Measurements from ENCODE around the gene SLC4A5.

Gene SLC4A5

DNA sequence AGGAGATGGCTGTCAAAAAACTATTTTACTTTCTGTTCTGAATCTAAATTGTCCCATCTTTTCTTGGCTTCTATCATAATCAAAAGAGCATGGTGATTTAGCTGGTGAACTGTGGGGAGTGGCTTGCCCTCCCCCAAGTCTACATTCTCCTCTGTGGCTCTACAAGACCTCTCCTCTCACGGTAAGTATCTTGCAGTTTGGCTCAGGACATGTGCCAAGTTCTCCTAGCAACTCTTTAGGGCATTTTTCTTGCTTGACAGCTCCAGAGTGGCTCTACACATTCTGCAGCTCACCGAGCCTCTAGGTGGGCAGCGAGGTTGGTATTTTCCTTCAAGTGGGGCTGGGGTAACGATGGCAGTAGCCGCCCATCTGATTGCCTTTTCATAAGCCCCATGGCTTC lies 29.1 kb downstream of the SLC4A5 start:
- no peak for DNase-seq

DNA sequence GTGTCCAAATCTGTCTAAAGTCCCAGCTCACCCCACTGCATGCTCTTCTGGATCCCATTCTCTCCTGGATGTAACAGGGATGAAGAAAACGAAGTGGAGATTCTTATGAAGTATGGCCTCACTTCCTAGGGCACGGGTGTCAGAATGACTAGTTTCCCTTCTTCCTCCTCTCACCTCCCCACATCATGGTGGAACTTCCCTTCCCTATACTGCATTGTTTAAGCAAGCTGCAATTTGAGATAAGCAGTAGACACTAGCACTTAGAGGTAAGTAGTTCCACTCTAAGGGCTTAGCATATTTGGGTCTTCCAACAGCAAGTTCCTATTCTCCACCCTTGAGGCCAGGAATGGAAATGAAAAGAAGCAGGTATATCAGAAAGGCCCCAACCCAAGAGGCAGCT lies 29.7 kb downstream of the SLC4A5 start:
- DNase-seq = no peak

DNA sequence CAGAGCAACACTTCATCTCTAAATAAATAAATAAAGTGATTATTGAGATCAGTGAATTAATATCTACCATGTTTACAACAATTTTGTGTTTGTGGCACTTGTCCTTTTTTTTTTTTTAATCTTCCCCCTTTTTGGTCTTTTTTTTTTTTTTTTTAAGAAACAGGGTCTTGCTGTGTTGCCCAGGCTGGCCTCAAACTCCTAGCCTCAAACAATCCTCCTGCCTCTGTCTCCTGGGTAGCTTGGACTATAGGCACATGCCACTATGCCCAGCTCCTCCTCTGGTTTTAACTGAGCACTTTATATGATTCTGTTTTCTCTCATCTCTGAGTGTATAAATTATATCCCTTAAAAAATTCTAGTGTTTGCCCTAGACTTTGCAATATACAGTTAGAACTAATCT lies 30.3 kb downstream of the SLC4A5 start:
- DNase-seq = no peak

DNA sequence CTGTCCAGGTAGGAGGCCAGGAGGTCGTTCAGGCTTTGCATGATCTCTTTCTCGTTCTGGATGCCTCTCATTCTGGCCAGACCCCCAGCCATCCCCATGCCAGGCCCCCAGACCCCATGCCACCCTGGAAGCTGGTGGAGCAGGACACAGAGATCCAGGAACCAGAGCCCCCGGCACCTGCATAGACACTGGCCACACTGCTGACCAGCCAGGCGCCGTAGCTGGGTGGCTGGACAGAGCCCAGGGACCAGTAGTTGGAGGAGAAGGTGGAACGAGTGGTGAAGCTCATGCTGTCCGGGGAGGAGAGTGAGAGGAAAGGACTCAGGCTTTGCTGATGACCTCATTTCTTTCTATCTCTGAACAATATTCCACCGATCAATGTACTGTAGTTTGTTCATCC lies 35.5 kb downstream of the SLC4A5 start:
- no peak for DNase-seq

DNA sequence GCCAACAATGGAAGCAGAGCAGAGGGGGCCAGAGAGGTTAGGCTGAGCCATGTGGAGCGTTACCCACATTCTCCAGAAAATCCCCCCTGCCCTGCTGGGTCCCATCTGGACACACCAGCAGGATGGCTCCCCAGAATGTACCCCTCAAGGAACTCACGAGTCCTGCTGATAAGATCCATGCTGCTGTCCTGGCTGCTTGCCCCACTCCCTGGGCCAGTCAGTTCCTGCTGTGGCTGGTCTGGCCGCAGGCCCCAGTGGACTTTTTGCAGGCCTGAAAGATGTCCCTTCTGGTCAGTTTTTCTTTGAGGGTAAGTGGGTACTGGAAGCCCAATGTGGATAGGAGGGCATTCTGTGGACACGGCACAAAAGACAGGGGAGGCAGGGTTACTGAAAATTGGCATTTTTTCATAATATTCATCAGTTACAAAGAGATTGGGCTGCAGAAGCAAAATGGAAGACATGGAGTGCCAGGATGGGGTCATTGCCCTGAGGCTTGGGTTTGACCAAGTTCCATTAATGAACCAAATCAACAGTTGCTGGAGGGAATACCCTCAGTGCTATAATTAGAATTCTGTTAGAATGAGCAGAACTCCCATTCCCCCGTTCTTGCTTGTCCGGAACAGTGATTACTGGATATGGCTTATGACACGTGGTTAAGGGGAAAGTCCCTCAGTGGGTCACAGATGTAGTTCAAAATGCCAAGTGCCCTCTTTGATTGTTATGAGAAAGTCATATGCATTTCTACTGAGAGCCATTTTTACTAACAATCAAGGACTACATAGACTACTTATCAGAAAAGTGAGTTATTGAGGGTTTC lies 38.7 kb downstream of the SLC4A5 start:
- DNase-seq = no peak

DNA sequence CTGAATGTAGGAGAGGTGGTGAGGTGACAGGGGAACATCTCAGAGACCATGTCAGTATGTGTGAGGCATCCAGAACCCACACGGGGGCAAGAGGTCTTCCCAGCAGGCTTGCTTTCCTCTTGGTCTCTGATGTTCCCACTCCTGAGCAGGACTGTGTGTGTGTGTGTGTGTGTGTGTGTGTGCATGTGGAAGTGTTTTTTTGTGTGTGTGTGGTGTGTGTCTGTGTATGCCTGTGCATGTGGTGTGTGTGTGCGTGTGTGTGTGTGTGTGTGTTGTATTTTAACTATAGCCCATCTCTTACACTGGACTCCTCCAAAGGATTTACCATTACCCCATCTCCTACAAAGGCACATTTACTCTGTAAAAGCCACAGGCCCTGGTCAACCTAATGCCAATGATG lies 40.4 kb downstream of the SLC4A5 start:
- no peak for DNase-seq

DNA sequence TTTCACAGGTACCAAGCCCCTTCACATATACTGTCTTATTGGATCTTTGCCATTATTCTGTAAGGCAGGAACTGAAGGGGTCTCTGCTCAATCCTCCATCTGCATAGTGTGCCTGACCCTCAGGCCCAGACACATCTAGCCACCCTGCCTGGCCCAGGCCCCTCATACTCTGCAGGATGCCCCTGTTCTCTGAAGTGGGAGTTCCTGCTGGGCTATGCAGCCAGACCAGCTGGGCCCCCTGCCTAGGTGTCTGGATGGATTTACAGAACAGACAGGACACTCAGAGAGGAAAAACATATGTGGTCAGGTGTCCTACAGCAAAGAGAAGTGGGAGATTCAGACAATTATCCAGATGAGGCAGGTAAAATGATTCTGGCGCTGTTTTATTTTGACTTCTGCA lies 42.0 kb downstream of the SLC4A5 start:
- DNase-seq = no peak

DNA sequence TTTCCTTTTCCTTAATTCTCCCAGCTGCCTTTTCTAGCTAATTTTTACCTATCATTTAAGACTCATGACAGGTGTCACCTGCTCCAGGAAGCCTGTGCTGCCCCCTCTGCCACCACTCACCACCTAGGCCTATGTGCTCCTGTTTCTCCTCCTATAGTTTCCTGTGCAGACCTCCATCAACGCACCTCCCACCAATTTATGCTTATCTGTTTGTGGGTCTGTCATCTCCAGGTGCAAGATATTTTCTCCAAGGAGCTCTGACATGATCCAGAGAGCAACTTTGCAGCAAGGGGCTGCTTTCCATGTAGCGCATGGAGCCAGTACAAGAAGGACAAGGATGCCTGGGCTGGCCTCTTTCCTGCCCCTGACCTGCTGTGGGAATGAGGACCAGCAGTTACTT lies 42.7 kb downstream of the SLC4A5 start:
- no peak for DNase-seq

DNA sequence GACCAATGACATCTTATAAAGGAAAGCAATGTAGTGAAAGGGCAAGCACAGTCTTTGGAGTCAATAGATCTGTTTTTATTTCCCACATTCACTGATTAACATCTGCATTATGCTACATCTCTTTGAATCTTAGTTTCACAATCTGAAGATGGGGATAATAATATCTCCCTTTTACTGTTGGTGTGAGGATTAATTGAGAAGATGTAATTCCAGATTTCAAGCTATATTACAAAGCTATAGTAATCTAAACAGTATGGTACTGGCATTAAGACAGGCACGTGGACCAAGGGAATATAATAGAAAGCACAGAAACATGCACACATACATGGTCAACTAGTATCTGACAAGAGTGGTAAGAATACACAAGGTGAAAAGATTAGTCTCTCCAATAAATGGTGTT lies 45.3 kb downstream of the SLC4A5 start:
- DNase-seq = no peak

DNA sequence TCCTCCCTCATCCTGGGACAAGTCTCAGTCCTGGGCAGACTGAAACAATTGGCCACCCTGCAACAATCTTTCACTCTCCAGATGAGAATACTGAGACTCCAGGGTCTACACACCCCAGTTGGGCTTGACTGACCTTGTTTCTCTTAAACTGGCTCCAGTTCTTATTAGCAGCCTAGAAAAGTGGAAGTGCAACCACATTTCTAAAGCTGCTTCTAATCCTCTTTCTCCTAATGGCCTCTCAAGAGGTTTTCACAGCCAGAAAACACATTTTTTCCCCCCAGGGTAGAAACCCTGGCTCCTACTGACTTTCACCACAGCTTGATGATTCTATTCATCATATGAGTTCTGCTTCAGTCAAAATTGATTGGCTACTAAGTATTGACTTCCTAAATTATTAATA lies 45.8 kb downstream of the SLC4A5 start:
- DNase-seq = no peak

DNA sequence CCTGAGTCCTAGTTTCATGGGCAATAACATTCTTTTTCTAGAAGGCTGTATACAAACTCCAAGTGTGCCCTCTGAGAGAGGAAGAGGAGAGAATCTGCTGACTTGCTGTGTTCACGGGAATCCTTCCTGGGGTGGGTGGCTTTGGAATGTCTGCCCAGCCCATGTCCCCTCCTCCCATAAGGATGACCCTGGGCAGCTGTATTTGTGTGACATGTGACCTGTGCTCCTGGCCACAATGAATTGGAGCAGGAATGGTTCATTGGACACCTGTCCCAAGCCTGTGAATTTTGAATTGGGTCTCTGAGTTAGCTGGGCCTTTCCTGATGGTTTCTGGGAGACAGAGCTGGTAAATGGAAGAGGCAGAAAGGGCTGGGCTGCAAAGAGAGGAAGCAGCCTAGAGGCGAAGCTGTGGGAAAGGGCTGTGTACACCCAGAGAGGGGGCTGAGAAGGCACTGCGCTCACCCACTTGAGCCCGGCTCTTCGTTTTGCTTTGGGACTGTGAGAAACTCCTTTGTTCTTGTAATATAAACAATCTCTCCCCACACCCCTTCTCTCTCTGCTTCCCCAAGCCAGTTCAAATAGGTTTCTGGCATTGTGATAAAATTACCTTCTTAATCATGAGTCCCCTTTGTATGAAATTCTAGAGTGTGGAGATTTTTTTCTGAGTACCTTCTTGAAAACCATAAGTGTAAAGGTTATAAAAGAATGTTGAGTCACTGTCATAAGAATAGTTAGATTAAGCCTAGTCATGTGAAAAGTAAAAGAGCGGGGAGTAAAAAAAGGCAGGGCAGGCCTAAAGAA lies 49.8 kb downstream of the SLC4A5 start:
- no peak for DNase-seq

DNA sequence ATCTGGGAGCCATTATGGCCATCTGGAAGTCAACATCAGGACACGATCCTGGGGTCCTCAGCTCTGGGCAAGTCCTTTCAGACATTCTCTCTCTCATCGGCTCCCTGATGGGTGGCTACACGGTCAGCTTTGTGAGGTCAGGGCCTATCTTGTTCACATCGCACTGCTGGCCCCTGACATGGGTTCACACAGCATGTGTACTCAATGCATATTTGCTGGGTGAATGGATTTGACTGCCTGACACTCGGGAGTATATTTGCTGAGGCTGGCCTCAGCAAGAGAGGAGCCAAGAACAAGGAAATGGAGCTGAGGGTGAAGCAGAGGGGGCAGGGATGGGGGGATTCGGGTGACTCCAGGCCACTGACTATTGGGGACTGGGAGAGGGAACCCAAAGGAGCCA lies 50.5 kb downstream of the SLC4A5 start:
- DNase-seq = no peak

DNA sequence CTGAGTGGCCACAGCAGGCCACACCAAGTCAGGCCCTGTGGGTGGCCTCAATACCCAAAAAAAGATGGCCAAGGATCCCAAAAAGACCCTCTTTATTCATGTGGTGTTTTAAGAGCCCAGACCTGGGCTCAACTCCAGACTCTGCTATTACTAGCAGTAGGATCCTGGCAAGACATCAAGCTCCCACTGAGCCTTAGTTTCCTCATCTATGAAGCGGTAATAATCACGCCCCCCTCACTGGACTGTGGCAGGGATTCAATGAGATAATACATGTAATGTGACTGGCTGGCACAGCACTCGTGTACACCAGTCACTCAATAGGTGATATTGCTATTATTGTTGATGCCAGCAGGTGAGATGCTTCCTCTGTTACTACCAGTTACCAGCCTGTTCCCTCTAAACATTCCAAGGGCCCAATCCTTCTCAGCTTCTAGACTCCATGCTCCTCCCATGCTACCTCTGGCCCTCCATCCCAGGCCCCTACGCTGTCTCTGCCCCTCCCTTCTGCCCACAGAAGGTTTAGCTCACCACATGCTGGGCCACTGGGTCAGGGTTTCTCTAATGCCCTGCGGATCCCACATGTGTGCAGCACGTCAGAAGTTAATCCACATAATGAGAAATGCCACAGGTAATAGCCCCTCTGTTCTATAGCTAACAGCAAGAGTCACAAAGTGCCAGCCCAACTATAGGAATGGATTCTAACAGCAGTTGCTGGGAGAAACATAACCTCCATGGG lies 51.2 kb downstream of the SLC4A5 start:
- no peak for DNase-seq

DNA sequence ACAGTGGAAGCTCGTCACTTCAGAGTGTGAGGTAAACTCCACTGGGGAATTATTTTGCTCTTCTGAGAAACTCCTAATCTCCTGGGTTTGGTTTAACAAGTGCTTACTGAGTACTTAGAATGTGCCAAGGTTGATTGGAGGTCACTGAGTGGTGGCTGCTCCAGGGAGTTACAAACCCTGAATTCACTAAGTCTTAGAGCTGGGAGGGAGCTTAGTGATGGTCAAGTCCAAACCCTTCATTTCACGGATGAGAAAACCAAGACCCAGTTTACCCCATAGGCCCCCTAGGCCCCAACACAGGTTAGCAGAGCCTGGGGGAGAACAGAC lies 52.0 kb downstream of the SLC4A5 start:
- DNase-seq = no peak

DNA sequence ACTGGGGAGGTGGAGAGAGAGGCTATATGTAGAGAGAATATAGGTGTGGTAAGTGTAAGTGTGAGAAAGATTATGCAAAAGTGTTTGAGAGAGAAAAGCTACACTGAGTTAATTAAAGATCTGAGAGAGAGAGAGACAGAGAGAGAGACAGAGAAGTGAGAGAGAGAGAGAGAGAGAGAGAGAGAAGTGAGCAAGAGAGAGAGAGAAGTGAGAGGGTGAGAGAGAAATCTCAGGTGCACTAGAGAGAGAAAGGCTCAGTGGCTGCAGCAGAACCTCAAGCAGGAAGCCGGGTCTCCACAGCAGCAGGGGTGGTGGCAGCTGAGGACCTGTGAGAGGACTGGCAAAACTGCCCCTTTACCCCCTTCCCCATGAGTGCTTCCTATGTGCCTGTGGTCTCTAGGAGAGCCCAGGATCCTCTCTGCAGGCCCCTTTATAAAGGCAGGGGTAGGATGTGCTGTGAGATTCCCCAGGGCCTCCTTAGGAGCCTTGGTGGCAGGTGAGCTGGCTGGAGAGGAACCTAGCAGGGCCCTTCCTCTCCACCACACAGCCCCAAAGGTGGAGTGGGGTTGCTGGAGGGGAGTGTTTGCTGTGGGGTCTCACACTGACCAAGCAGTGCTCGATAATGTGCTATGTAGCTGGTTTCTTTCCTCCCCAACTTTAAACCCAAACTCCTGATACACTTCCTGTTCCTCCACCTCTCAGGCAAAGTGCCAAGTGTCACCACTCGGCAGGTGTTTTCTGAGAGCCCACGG lies 52.6 kb downstream of the SLC4A5 start:
- no peak for DNase-seq

DNA sequence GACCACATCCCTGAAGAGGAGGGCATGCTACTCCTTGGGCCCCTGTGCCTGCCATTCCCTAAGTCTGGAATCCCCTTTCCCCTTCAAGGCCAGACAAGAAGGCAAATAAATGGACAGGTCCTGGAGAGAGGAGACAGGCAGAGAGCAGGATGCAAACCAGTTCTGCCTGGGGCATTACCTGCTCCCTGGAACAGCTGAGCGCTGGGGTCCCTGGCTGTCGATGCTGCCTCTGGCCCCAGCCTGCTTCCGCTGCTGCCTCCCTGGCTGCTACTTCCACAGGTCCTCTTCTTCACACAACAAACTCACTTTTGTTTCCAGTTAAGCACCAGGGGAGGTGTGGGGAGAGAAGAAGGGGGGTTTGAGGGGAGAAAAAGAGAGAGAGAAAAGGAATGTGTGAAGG lies 53.1 kb downstream of the SLC4A5 start:
- DNase-seq = no peak

DNA sequence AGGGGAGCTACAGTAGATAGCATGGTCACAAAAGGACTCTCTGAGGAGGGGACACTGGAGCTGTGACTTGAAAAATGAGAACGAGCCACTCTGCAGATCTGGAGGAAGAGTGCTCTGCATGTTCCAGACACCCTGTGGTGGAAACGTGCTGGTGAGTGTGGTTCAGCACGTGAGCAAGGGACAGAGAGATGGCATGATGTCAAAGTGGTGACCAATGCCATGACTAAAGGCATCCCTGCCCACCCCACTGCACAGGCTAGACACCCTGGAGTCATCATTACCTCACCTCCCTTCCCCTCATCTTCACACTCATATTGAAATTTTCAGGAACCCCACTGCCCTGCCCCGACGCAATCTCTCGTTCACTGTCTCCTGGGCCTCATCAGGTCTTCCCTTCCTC lies 56.5 kb downstream of the SLC4A5 start:
- DNase-seq = no peak

DNA sequence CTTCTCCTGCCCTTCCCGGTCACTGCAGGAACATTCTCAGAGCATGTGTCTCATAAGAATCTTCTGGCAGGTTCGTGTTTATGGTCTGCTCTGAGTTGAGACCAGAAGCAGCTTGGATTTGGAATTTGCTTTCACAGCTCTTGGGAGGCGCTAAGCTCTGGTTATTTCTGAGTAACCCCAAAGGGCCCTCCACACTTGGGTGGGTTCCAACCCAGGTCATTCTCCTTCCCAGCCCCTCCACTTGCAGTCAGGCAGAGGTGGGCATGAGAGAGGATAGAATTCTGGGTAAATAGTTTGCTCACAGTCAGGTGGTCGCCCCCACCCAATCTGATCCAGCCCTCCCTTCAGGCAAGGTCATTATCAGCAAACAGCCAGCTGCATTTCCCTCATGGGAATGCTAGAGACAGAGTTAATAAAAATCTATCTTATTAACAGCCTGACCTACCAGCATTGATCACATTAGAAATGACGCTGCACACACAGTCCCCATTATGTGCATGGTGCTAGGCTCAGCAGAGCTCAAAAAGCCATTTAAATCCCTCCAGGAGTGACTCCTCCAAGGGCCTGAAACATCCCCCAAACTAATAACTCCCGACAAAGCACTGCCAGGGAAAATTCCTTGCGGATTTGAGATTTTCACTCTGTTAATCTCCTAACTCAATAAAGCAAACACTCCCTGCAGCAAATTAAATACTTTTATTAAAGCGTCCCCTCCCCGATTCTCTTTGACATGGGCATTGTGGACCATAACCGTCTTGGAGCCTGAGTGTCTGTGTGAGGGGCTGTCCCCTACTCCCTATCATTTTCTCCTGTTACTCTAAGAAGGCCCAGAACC lies 61.9 kb downstream of the SLC4A5 start:
- no peak for DNase-seq

DNA sequence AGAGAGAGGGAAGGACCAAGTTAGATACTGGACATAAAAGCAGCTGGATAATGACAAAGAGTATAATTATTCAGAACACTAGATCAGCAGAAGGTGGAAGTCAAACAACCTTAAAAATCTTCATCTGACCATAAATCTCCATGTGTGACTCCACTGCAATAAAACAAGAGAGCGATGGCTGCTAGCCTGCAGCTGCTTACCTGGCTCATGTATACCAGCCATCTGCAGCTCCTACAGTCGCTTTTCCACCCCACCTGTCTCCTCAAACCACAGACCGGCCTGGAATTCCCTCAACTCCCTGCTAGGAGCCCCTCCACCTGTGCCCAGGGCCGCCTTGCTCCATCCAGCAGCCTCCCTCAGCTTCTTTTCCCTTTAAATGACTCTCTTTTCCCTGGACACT lies 64.5 kb downstream of the SLC4A5 start:
- DNase-seq = no peak

DNA sequence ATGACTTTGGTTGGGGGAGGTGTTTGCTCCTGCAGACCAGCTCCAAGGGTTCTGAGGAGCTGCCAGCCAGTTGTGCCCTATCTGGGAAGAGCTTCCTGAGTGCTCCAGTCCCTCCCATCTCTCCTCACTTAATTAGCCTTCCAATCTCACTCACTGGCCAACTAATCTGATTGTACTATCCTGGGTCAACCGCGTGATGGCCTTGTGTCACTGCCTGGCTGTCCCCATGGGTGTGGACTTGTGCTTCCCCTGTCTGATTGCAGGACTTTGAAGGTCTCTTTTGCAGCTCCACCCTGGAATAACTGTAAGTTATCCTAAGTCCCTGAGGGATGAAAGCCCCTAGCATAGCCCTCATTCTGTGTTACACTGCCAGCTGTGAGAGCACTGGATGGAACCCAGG lies 65.0 kb downstream of the SLC4A5 start:
- DNase-seq = no peak

DNA sequence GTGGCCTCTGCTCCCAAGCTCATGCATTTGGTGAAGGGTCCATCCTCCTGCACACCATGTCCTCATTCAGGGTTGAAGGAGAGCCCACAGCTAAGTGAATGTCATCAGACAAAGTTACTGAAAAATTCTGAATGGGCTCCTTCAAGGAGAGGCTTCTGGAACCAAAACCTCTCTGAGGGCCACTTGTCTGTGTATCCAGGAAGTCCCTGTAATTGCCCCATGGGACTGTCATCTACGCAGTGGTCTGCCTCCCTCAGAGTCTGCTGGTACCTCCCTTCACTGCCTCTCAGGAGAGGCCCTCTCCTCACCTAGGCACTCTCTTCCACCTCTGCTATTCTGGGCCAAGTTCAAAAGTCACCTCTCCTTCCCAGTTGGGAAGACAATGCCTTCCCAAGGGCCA lies 68.0 kb downstream of the SLC4A5 start:
- DNase-seq = no peak

Measured in nucleus accumbens (tissue), 56 donors.